GM12865 (cell line): ENCODE data around the gene ABTB2.
"Not testable (repeated sequence)": the region's sequence is repeated elsewhere in the genome, so short reads cannot be mapped to it uniquely, and the experiment has no call there.

Experiments
- DNase-seq: peaks from one replicate; pipeline ENCODE4 v3.0.0; 2010; ENCODE audit warnings: low read depth
- H3K4me3 ChIP-seq: 2 replicates; pipeline ENCODE4 v1.5.1; 2011; ENCODE audit warnings: mild to moderate bottlenecking, low read depth, low read length, control low read depth
- TF ChIP-seq, protein P1 (sequence below): IDR thresholded peaks from 2 replicates; pipeline ENCODE4 v1.5.1; 2011; ENCODE audit warnings: low read length, control low read depth, low read depth, inconsistent platforms; ENCODE audit not compliant: insufficient read depth; ENCODE audit errors: missing control alignments

The ABTB2 gene

GRCh38 chr11:34219279-34219678, 138.5 kb downstream of the ABTB2 start:
- DNase-seq: no peak
- TF ChIP-seq, protein P1, sequence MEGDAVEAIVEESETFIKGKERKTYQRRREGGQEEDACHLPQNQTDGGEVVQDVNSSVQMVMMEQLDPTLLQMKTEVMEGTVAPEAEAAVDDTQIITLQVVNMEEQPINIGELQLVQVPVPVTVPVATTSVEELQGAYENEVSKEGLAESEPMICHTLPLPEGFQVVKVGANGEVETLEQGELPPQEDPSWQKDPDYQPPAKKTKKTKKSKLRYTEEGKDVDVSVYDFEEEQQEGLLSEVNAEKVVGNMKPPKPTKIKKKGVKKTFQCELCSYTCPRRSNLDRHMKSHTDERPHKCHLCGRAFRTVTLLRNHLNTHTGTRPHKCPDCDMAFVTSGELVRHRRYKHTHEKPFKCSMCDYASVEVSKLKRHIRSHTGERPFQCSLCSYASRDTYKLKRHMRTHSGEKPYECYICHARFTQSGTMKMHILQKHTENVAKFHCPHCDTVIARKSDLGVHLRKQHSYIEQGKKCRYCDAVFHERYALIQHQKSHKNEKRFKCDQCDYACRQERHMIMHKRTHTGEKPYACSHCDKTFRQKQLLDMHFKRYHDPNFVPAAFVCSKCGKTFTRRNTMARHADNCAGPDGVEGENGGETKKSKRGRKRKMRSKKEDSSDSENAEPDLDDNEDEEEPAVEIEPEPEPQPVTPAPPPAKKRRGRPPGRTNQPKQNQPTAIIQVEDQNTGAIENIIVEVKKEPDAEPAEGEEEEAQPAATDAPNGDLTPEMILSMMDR: no peak
- H3K4me3 ChIP-seq: no peak overlapping the region

- not testable (repeated sequence) for H3K4me3 ChIP-seq, DNase-seq
These were observed 139.1 kb downstream of the ABTB2 start for GRCh38 chr11:34218756-34219155.

GRCh38 chr11:34218067-34218466, 139.7 kb downstream of the ABTB2 start:
- TF ChIP-seq, protein P1: no peak
- no peak for DNase-seq

GRCh38 chr11:34216706-34217105, 141.1 kb downstream of the ABTB2 start:
- TF ChIP-seq, protein P1: no peak
- DNase-seq: no peak

More at GRCh38 chr11:34218067-34218466, 139.7 kb downstream of the ABTB2 start:
- H3K4me3 ChIP-seq: no peak overlapping the region

GRCh38 chr11:34215806-34216453, 141.9 kb downstream of the ABTB2 start:
- TF ChIP-seq, protein P1: no peak
- no peak for DNase-seq
- H3K4me3 ChIP-seq: no peak overlapping the region

More at GRCh38 chr11:34216706-34217105, 141.1 kb downstream of the ABTB2 start:
- no peak overlapping the region for H3K4me3 ChIP-seq

DNA sequence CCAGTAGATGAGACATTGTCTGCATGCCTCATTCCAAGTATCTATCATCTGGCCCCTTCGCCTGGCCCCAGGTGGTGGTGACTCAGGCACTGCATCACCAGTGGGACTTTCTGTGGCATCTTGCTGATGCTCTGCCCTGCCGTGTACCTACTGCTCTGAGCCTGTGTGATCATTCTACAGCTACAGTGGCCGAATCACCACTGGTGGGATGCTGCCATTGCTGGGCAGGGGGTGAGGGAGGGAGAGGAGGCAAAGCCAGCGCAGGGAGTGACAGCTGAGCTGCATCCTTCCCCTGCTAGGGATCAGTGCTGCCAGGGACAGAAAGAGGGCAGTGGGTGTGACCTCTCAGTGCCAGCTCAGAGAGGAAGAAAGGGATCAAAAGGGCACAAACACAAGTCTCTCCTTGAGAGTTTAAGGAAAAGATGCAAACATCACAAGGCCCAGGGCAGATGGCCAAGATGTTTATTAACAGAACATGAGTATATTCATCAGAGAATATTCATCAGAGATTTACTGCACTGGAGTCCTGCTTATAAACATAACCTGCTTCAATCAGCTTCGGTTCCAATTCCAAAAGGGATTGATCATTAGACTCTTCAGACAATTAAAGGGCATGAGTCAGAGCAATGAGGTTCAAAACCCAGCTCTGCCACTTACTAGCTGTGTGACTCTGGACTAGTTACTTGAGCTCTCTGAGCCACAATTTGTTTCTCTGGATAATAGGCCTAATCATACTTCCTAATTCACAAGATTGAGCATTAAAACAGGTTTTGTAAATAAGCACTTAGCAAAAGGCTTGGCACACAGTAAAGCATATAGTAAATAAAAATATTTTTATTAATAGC, 142.6 kb downstream of the ABTB2 start:
- DNase-seq: no peak
- no peak overlapping the region for H3K4me3 ChIP-seq

GRCh38 chr11:34213366-34213765, 144.4 kb downstream of the ABTB2 start:
- no peak overlapping the region for H3K4me3 ChIP-seq
- TF ChIP-seq, protein P1: no peak

More for the DNA sequence above, 142.6 kb downstream of the ABTB2 start:
- TF ChIP-seq, protein P1: no peak

More at GRCh38 chr11:34213366-34213765, 144.4 kb downstream of the ABTB2 start:
- no peak for DNase-seq
